Measurements from ENCODE around the gene TBCA. TPM values are rescaled to one million over a fixed set of nuclear protein-coding genes. Genes with fewer than 3 reads are reported as not detected.

The TBCA gene
- total RNA-seq, 2 experiments from 2014 or later, result 174 to 268 TPM

DNA sequence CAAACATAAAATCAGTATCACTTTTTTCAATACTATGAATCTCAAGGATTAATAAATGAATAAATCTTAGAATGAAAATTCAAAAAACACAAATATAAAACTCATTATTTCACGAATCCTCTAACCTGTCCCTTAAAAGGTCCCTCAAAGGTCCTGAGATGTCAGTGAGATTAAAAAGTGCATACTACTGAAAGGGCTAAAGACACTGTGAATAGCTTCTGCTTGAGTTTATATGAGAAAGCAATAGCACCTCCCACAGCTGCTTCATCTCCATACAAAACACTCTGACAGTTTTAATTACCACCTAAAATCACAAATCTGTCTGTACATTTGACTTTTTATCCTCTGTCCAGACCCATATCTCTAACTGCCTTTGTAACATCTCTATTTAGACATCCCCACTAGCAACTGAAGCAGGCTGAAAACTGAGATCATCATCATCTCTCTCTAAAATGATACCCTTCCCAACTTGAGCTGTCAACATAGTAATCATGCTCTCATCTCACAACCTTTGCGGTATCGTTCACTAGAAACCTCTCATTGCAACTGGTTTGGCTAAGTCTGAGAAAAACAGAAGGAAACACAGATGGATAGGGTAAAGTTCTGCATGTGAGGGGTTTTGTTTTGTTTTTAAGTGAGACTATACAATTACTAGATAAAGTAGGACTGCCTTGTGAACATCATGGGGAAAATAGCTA is 56.3 kb downstream of the TBCA start:
- CTCF ChIA-PET (ENCODE audit: unreplicated experiment), result no interaction called here
- no peak overlapping the region for H2AFZ ChIP-seq (ENCODE audit: low read length)
- DNase-seq (ENCODE audit: low spot score), result no peak
- POLR2A ChIA-PET, result interaction anchor here (0.6 kb wide), 1 partner anchor 602 kb away, joined by 4 read pairs; no protein-coding TSS in a partner anchor
- TF ChIP-seq, protein P1, sequence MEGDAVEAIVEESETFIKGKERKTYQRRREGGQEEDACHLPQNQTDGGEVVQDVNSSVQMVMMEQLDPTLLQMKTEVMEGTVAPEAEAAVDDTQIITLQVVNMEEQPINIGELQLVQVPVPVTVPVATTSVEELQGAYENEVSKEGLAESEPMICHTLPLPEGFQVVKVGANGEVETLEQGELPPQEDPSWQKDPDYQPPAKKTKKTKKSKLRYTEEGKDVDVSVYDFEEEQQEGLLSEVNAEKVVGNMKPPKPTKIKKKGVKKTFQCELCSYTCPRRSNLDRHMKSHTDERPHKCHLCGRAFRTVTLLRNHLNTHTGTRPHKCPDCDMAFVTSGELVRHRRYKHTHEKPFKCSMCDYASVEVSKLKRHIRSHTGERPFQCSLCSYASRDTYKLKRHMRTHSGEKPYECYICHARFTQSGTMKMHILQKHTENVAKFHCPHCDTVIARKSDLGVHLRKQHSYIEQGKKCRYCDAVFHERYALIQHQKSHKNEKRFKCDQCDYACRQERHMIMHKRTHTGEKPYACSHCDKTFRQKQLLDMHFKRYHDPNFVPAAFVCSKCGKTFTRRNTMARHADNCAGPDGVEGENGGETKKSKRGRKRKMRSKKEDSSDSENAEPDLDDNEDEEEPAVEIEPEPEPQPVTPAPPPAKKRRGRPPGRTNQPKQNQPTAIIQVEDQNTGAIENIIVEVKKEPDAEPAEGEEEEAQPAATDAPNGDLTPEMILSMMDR (conservative IDR thresholded peaks at IDR 0.05; ENCODE audit: low read length), result no peak
- TF ChIP-seq EZH2phosphoT487 (IDR thresholded peaks at IDR 0.05; ENCODE audit: borderline replicate concordance, low read depth, low read length), result no peak
- no peak overlapping the region for H3K4me2 ChIP-seq (ENCODE audit: low read length)
- H3K4me3 ChIP-seq (ENCODE audit: low read depth, low read length, poor library complexity, severe bottlenecking), result no peak overlapping the region
- BruUV-seq (replicated peaks), result no TSS peak
- intact Hi-C loops (cut with micrococcal nuclease; ENCODE audit: unreplicated experiment), result no loop called here
- H3K4me1 ChIP-seq (ENCODE audit: insufficient read depth, low read length, poor library complexity, severe bottlenecking), result no peaks in the 10 kb centered on the region
- H3K36me3 ChIP-seq (ENCODE audit: insufficient read depth, low read length), result no peaks in the 10 kb centered on the region; the same call in 1 of the 2 replicates
- no peaks in the 10 kb centered on the region for H3K9me3 ChIP-seq (ENCODE audit: low read length)
- H3K27ac ChIP-seq (ENCODE audit: low read depth, low read length, poor library complexity, severe bottlenecking), result no peak overlapping the region
- peaks cover 25% of the 10 kb centered on the region for H4K20me1 ChIP-seq (ENCODE audit: insufficient read depth, low read length)
- peaks cover 91% of the 10 kb centered on the region for H3K79me2 ChIP-seq (ENCODE audit: insufficient read depth, low read depth, low read length)
- no peaks in the 10 kb centered on the region for H3K9me2 ChIP-seq (ENCODE audit: insufficient read depth, low read length)

DNA sequence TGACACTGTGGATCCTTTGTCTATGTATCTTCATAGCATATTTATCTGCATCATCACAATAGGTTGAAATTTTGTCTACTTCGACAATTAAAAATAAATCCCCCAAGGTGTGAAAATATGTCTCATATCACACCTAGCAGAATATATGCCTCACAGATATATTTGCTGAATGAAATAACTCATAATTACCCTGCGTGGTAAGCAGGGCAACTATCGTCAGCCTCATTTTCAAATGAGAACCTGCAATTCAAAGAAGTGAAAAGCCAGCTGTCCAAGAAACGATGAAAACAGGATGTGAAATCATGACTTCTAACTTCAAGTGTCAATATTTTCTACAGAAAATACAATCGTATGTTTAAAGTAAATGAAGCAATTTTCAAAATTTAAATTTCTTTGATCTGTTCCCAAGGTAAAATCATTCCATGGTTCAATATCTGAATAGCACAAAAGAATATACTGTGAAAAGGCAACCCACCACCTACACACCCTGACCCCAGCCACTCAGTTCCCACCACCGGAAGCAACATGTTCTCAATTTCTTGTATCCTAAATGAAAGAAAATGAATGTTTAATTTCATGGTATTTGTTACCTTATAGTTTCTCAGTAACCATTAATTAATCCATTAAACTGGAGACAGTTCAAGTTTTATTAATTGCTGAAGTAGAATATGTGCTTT is 57.1 kb downstream of the TBCA start:
- no peaks in the 10 kb centered on the region; the same call in 1 of the 2 replicates for H3K36me3 ChIP-seq (ENCODE audit: insufficient read depth, low read length)
- no peaks in the 10 kb centered on the region for H3K9me2 ChIP-seq (ENCODE audit: insufficient read depth, low read length)
- POLR2A ChIA-PET, result interaction anchor here (0.6 kb wide), 1 partner anchor 603 kb away, joined by 4 read pairs; no protein-coding TSS in a partner anchor
- DNase-seq (ENCODE audit: low spot score), result no peak
- H3K27ac ChIP-seq (ENCODE audit: low read depth, low read length, poor library complexity, severe bottlenecking), result no peak overlapping the region
- peaks cover 21% of the 10 kb centered on the region for H4K20me1 ChIP-seq (ENCODE audit: insufficient read depth, low read length)
- H3K4me3 ChIP-seq (ENCODE audit: low read depth, low read length, poor library complexity, severe bottlenecking), result no peak overlapping the region
- H3K79me2 ChIP-seq (ENCODE audit: insufficient read depth, low read depth, low read length), result peaks cover 90% of the 10 kb centered on the region
- no peaks in the 10 kb centered on the region for H3K9me3 ChIP-seq (ENCODE audit: low read length)
- H2AFZ ChIP-seq (ENCODE audit: low read length), result no peak overlapping the region
- intact Hi-C loops (cut with micrococcal nuclease; ENCODE audit: unreplicated experiment), result no loop called here
- H3K4me1 ChIP-seq (ENCODE audit: insufficient read depth, low read length, poor library complexity, severe bottlenecking), result no peaks in the 10 kb centered on the region
- CTCF ChIA-PET (ENCODE audit: unreplicated experiment), result no interaction called here
- BruUV-seq (replicated peaks), result no TSS peak
- no peak overlapping the region for H3K4me2 ChIP-seq (ENCODE audit: low read length)
- TF ChIP-seq, protein P1 (conservative IDR thresholded peaks at IDR 0.05; ENCODE audit: low read length), result no peak
- no peak for TF ChIP-seq EZH2phosphoT487 (IDR thresholded peaks at IDR 0.05; ENCODE audit: borderline replicate concordance, low read depth, low read length)
